K562 (cell line): ENCODE data around the gene USF2. TPM values are rescaled to one million over a fixed set of nuclear protein-coding genes. Genes with fewer than 3 reads are reported as not detected.

Experiments used
- ASH1L ChIP-seq: fragments of 450-650 bp; IDR thresholded peaks from 2 replicates; pipeline ENCODE4 v1.6.1; 2018; ENCODE audit warnings: borderline replicate concordance, mild to moderate bottlenecking, low read depth; ENCODE audit not compliant: partially characterized antibody
- CREB3 ChIP-seq: fragments of 450-650 bp; conservative IDR thresholded peaks from 2 replicates; pipeline ENCODE4 v1.6.1; 2016; ENCODE audit warnings: missing genetic modification characterization, low read depth, mild to moderate bottlenecking, missing compliant biosample characterization, moderate library complexity
- CTCF ChIP-seq, 3 experiments: IDR thresholded peaks in 2 of 3; conservative IDR thresholded peaks in 1 of 3; 2 replicates each; pipeline ENCODE4 v1.5.1; 2011 to 2012; ENCODE audit warnings: low read length in 3 of 3, mild to moderate bottlenecking in 3 of 3, control low read depth in 2 of 3, improper control_type of control experiment in 1 of 3, inconsistent platforms in 1 of 3, low read depth in 1 of 3, mixed read lengths in 1 of 3, moderate library complexity in 1 of 3; ENCODE audit not compliant: insufficient read depth in 2 of 3
- DEAF1 ChIP-seq: fragments of 450-650 bp; formaldehyde crosslinking; IDR thresholded peaks from 2 replicates; pipeline ENCODE4 v1.4.0; 2020; ENCODE audit warnings: mild to moderate bottlenecking, moderate library complexity
- HBP1 ChIP-seq: fragments of 450-650 bp; formaldehyde crosslinking; IDR thresholded peaks from 2 replicates; pipeline ENCODE4 v1.4.0; 2022; ENCODE audit warnings: missing genetic modification characterization
- HES1 ChIP-seq: fragments of 450-650 bp; IDR thresholded peaks from 2 replicates; pipeline ENCODE4 v1.6.1; 2016; ENCODE audit warnings: low read depth, mild to moderate bottlenecking, moderate library complexity
- TRIM25 ChIP-seq: fragments of 450-650 bp; IDR thresholded peaks from 2 replicates; pipeline ENCODE4 v1.7.0; 2016; ENCODE audit warnings: borderline replicate concordance
- ZNF175 ChIP-seq: fragments of 200-800 bp; sonication (Bioruptor generic); IDR thresholded peaks from 2 replicates; pipeline ENCODE4 v1.6.1; 2016; ENCODE audit warnings: low read depth, mild to moderate bottlenecking, missing genetic modification characterization, missing compliant biosample characterization
- ZNF639 ChIP-seq, 2 experiments: fragments of 200-800 bp in 1 of 2; sonication (Bioruptor generic) in 1 of 2; sonication (generic) in 1 of 2; formaldehyde crosslinking in 1 of 2; IDR thresholded peaks in 1 of 2; conservative IDR thresholded peaks in 1 of 2; 2 replicates each; pipeline versions ENCODE4 v1.5.0 to v1.6.1; 2016 to 2020; ENCODE audit warnings: missing compliant biosample characterization in 1 of 2, missing genetic modification characterization in 1 of 2, missing genetic modification reagents in 1 of 2
- polyA plus RNA-seq, 8 experiments: library from polyadenylated mRNA; depleted of rRNA in 4 of 8; stranded (reverse) in 5 of 8; unstranded in 3 of 8; fragments of >200 nt; fragmentation: Nextera tagmentation in 2 of 8; fragmentation: Illumina TruSeq in 1 of 8; extraction: Ambion mirVana in 2 of 8; extraction: Trizol in 1 of 8; gene quantifications; 2 replicates each; pipeline versions ENCODE4 v1.2.1 to v1.2.3, GENCODE V29; 2011 to 2014; ENCODE audit warnings: inconsistent platforms in 1 of 8, missing spikeins in 1 of 8
- total RNA-seq, 7 experiments: library from RNA; depleted of rRNA in 6 of 7; stranded (reverse); fragments of >200 nt in 6 of 7; fragmentation: Illumina TruSeq in 2 of 7; extraction: Trizol in 2 of 7; gene quantifications; 2 replicates each; pipeline versions ENCODE4 v1.2.1 to v1.2.3, GENCODE V29; 2011 to 2021; ENCODE audit warnings: low replicate concordance in 1 of 7

USF2 gene
- total and polyA plus RNA-seq, 9 of the 15 experiments (the other 6 are each of a cell fraction or from before 2014, with no cell fraction given), result 0.27 to 93.7 (median 58.4) TPM

- TF ChIP-seq CTCF (IDR thresholded peaks at IDR 0.05 in 2 of 3, conservative IDR thresholded peaks at IDR 0.05 in 1 of 3; ENCODE audit: insufficient read depth in 2 of 3, low read depth in 1 of 3, low read length in 3 of 3) (no peak), HES1 (no peak), ASH1L (no peak), DEAF1 (CRISPR knock-in tag) (no peak), ZNF639 (CRISPR knock-in tag; conservative IDR thresholded peaks at IDR 0.05 in 1 of 2, IDR thresholded peaks at IDR 0.05 in 1 of 2) (peak in 1 of 2 experiments; percentile 93; a peak in 2 of 4 replicates), ZNF175 (CRISPR knock-in tag) (peak; percentile 95), HBP1 (no peak), CREB3 (tag) (no peak), TRIM25 (no peak)
Measured at GRCh38 chr19:35267818-35268535, 785 bp upstream of the USF2 start (continued).
